Measurements from ENCODE around the gene UBD.

UBD gene

GRCh38 chr6:29521006-29521680 lies 38.4 kb downstream of the UBD start:
- TF ChIP-seq CTCF (IDR thresholded peaks at IDR 0.05; ENCODE audit: low read depth, low read length) = no peak
- DNase-seq (ENCODE audit: extremely low read depth, low read depth) = no peak

GRCh38 chr6:29520232-29520631 lies 39.3 kb downstream of the UBD start:
- no peak for DNase-seq (ENCODE audit: extremely low read depth, low read depth)
- TF ChIP-seq CTCF (IDR thresholded peaks at IDR 0.05; ENCODE audit: low read depth, low read length) = no peak

GRCh38 chr6:29519291-29520010 lies 40.1 kb downstream of the UBD start:
- no peak for DNase-seq (ENCODE audit: extremely low read depth, low read depth)
- no peak for TF ChIP-seq CTCF (IDR thresholded peaks at IDR 0.05; ENCODE audit: low read depth, low read length)

GRCh38 chr6:29517728-29518440 lies 41.6 kb downstream of the UBD start:
- no peak for DNase-seq (ENCODE audit: extremely low read depth, low read depth)
- TF ChIP-seq CTCF (IDR thresholded peaks at IDR 0.05; ENCODE audit: low read depth, low read length) = no peak

- DNase-seq (ENCODE audit: extremely low read depth, low read depth) = no peak
- no peak for TF ChIP-seq CTCF (IDR thresholded peaks at IDR 0.05; ENCODE audit: low read depth, low read length)
Measured at GRCh38 chr6:29517245-29517644, 42.3 kb downstream of the UBD start.

- DNase-seq (ENCODE audit: extremely low read depth, low read depth) = no peak
- TF ChIP-seq CTCF (IDR thresholded peaks at IDR 0.05; ENCODE audit: low read depth, low read length) = no peak
Measured at GRCh38 chr6:29516108-29516507, 43.4 kb downstream of the UBD start.

GRCh38 chr6:29510746-29511300 lies 48.7 kb downstream of the UBD start:
- no peak for DNase-seq (ENCODE audit: extremely low read depth, low read depth)
- no peak for TF ChIP-seq CTCF (IDR thresholded peaks at IDR 0.05; ENCODE audit: low read depth, low read length)

Measured in AG09319 (cell line).